NB4 (cell line): ENCODE data around the gene ATP6V0E1.

Experiments
- MYC ChIP-seq: IDR thresholded peaks from 2 replicates; pipeline ENCODE4 v1.6.1; 2011; ENCODE audit warnings: low read depth, low read length
- TF ChIP-seq, protein P1 (sequence below): IDR thresholded peaks from one replicate; pipeline ENCODE4 v1.5.1; 2012; ENCODE audit warnings: low read depth, low read length
- TF ChIP-seq, protein P2 (sequence below): IDR thresholded peaks from 2 replicates; pipeline ENCODE4 v1.6.1; 2011; ENCODE audit warnings: low read depth, low read length

DNA sequence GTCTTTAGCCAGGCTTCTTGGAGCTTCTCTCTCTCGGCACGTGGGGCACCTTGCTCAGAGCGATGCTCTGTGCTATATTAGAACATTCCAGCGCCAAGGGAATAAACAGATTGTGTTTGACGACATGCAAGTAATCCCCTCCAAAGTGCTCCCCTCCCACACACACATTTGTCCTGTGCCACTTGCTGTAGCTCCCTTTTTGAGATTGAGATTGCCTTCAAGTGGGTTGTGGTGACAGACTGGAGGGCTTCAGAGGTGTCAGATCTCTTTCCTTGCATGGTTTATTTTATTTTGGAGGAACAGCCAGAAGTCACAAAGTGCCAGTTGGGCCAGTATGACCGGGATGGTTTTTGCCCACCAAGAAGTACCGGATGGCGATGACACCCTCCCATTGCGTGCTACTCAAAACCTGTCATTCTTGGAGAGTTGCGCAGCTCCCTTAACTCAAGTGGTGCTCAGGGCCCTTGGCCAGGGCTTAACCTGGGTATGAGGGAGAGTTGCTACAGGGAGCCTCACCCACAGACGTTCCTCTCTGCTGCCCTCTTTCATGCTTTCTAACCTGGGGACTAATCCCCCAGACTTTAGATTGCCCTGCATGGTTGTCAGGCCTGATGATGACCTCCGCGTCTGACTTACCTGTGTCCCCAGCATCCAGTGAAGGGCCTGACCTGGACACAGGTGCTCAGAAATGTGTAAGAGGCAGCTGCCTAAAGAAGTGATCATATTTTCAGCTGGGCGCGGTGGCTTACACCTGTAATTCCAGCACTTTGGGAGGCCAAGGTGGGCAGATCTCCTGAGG lies 43.1 kb upstream of the ATP6V0E1 start:
- TF ChIP-seq MYC: no peak
- TF ChIP-seq, protein P1, sequence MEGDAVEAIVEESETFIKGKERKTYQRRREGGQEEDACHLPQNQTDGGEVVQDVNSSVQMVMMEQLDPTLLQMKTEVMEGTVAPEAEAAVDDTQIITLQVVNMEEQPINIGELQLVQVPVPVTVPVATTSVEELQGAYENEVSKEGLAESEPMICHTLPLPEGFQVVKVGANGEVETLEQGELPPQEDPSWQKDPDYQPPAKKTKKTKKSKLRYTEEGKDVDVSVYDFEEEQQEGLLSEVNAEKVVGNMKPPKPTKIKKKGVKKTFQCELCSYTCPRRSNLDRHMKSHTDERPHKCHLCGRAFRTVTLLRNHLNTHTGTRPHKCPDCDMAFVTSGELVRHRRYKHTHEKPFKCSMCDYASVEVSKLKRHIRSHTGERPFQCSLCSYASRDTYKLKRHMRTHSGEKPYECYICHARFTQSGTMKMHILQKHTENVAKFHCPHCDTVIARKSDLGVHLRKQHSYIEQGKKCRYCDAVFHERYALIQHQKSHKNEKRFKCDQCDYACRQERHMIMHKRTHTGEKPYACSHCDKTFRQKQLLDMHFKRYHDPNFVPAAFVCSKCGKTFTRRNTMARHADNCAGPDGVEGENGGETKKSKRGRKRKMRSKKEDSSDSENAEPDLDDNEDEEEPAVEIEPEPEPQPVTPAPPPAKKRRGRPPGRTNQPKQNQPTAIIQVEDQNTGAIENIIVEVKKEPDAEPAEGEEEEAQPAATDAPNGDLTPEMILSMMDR: no peak
- TF ChIP-seq, protein P2, sequence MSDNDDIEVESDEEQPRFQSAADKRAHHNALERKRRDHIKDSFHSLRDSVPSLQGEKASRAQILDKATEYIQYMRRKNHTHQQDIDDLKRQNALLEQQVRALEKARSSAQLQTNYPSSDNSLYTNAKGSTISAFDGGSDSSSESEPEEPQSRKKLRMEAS: no peak
